ENCODE data around the gene ATG16L2.

ATG16L2 gene

GRCh38 chr11:72816404-72816990 lies 2.3 kb downstream of the ATG16L2 start:
- no peak for DNase-seq (ENCODE audit: low read depth)
- TF ChIP-seq CTCF (conservative IDR thresholded peaks at IDR 0.05; ENCODE audit: low read depth, low read length) = no peak
- H3K4me3 ChIP-seq (ENCODE audit: low read depth, low read length) = no peak overlapping the region

- TF ChIP-seq CTCF (conservative IDR thresholded peaks at IDR 0.05; ENCODE audit: low read depth, low read length) = no peak
- H3K4me3 ChIP-seq (ENCODE audit: low read depth, low read length) = no peak overlapping the region
- DNase-seq (ENCODE audit: low read depth) = no peak
Measured at GRCh38 chr11:72817966-72818365, 3.8 kb downstream of the ATG16L2 start.

GRCh38 chr11:72818971-72819370 lies 4.8 kb downstream of the ATG16L2 start:
- H3K4me3 ChIP-seq (ENCODE audit: low read depth, low read length) = no peak overlapping the region
- DNase-seq (ENCODE audit: low read depth) = no peak
- TF ChIP-seq CTCF (conservative IDR thresholded peaks at IDR 0.05; ENCODE audit: low read depth, low read length) = no peak

GRCh38 chr11:72820439-72821139 lies 6.4 kb downstream of the ATG16L2 start:
- TF ChIP-seq CTCF (conservative IDR thresholded peaks at IDR 0.05; ENCODE audit: low read depth, low read length) = no peak
- no peak overlapping the region for H3K4me3 ChIP-seq (ENCODE audit: low read depth, low read length)
- DNase-seq (ENCODE audit: low read depth) = no peak

GRCh38 chr11:72821221-72821919 lies 7.2 kb downstream of the ATG16L2 start:
- TF ChIP-seq CTCF (conservative IDR thresholded peaks at IDR 0.05; ENCODE audit: low read depth, low read length) = no peak
- no peak for DNase-seq (ENCODE audit: low read depth)
- H3K4me3 ChIP-seq (ENCODE audit: low read depth, low read length) = peak overlapping the region; percentile 65

- TF ChIP-seq CTCF (conservative IDR thresholded peaks at IDR 0.05; ENCODE audit: low read depth, low read length) = no peak
- peak; percentile 90 for DNase-seq (ENCODE audit: low read depth)
- peak overlapping the region; percentile 65 for H3K4me3 ChIP-seq (ENCODE audit: low read depth, low read length)
Measured at GRCh38 chr11:72821920-72822799, 7.9 kb downstream of the ATG16L2 start.
